Measurements from ENCODE around the gene ITGAL.

ITGAL gene

GRCh38 chr16:30533146-30533522 is 60.6 kb downstream of the ITGAL start:
- Histone ChIP-seq H3K9ac (ENCODE audit: low read length) (no peak overlapping the region), H3K9me2 (replicated peaks; ENCODE audit: insufficient read depth, low read length) (no peaks in the 10 kb centered on the region), H3K27ac (ENCODE audit: low read length) (no peak overlapping the region), H3K4me3 (ENCODE audit: low read length) (no peak overlapping the region), H3K79me2 (ENCODE audit: low read length) (peaks cover 33% of the 10 kb centered on the region), H3K9me3 (replicated peaks; ENCODE audit: insufficient read depth, low read length) (no peaks in the 10 kb centered on the region), H3K4me2 (ENCODE audit: low read depth, low read length) (peak overlapping the region; percentile 88; the same call in 1 of the 2 replicates), H3K36me3 (replicated peaks; ENCODE audit: insufficient read depth, low read length) (no peaks in the 10 kb centered on the region), H4K20me1 (ENCODE audit: insufficient read depth, low read length) (no peaks in the 10 kb centered on the region), H3K27me3 (replicated peaks; ENCODE audit: insufficient read depth, low read length) (no peaks in the 10 kb centered on the region), H3K4me1 (ENCODE audit: low read length) (peaks cover 15% of the 10 kb centered on the region), H2AFZ (ENCODE audit: low read length) (no peak overlapping the region), H3F3A (ENCODE audit: insufficient read depth, low read length) (peaks cover 4% of the 10 kb centered on the region)
- TF ChIP-seq, protein P1, sequence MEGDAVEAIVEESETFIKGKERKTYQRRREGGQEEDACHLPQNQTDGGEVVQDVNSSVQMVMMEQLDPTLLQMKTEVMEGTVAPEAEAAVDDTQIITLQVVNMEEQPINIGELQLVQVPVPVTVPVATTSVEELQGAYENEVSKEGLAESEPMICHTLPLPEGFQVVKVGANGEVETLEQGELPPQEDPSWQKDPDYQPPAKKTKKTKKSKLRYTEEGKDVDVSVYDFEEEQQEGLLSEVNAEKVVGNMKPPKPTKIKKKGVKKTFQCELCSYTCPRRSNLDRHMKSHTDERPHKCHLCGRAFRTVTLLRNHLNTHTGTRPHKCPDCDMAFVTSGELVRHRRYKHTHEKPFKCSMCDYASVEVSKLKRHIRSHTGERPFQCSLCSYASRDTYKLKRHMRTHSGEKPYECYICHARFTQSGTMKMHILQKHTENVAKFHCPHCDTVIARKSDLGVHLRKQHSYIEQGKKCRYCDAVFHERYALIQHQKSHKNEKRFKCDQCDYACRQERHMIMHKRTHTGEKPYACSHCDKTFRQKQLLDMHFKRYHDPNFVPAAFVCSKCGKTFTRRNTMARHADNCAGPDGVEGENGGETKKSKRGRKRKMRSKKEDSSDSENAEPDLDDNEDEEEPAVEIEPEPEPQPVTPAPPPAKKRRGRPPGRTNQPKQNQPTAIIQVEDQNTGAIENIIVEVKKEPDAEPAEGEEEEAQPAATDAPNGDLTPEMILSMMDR (IDR thresholded peaks at IDR 0.05; ENCODE audit: low read length), result no peak
- TF ChIP-seq EZH2phosphoT487 (IDR thresholded peaks at IDR 0.05; ENCODE audit: low read length), result no peak
- no peak for TF ChIP-seq EZH2 (optimal IDR thresholded peaks at IDR 0.05; ENCODE audit: low read depth, low read length)
- no peak for DNase-seq

DNA sequence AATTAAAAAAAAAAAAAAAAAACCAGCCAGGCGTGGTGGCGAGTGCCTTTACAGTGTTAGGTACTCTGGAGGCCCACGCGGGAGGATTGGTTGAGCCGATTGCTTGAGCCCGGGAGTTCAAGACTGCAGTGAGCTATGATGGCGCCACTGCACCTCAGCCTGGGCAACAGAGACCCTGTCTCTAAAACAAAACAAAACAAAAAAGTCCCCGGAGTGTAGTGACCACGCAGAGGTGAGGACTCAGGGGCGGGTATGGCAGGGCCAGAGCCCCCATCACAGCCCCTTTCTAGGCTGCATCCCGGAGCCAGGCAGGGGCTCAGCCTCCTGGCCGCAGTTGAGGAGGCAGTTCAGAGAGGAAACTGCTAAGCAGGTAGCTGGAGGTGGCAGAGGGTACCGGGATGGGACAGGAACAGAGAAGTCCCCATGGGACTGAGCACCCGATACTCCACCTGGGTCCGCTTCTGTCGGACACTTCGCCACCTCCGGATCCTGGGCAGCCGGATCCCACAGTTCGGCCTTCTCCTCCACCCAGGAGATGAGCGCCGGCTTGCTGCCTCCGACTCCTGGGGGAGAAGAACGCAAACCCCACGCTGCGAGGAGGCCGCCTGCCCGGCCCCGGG is 61.3 kb downstream of the ITGAL start:
- DNase-seq, result peak; percentile 19
- H3K4me1 ChIP-seq (ENCODE audit: low read length), result peaks cover 10% of the 10 kb centered on the region

GRCh38 chr16:30534368-30535105 is 62.0 kb downstream of the ITGAL start, which contains the start of gene ZNF747:
ZNF747 (minus strand) TSS chr16:30534858; CDS start chr16:30534679, 179 bp downstream.
- H3K27ac ChIP-seq (ENCODE audit: low read length), result peak within 1 kb of the TSS; percentile 76
- DNase-seq, result peak; percentile 92

More for the DNA sequence above, 61.3 kb downstream of the ITGAL start:
- Histone ChIP-seq H3K9me3 (replicated peaks; ENCODE audit: insufficient read depth, low read length) (no peaks in the 10 kb centered on the region), H3K36me3 (replicated peaks; ENCODE audit: insufficient read depth, low read length) (no peaks in the 10 kb centered on the region), H3K27ac (ENCODE audit: low read length) (peak overlapping the region; percentile 76), H3K79me2 (ENCODE audit: low read length) (peaks cover 33% of the 10 kb centered on the region), H3F3A (ENCODE audit: insufficient read depth, low read length) (no peaks in the 10 kb centered on the region), H3K9me2 (replicated peaks; ENCODE audit: insufficient read depth, low read length) (no peaks in the 10 kb centered on the region), H3K4me3 (ENCODE audit: low read length) (peak overlapping the region; percentile 67), H4K20me1 (ENCODE audit: insufficient read depth, low read length) (no peaks in the 10 kb centered on the region), H3K9ac (ENCODE audit: low read length) (peak overlapping the region; percentile 98), H3K27me3 (replicated peaks; ENCODE audit: insufficient read depth, low read length) (no peaks in the 10 kb centered on the region), H2AFZ (ENCODE audit: low read length) (peak overlapping the region; percentile 89), H3K4me2 (ENCODE audit: low read depth, low read length) (peak overlapping the region; percentile 88)
- TF ChIP-seq EZH2phosphoT487 (IDR thresholded peaks at IDR 0.05; ENCODE audit: low read length) (no peak), EZH2 (optimal IDR thresholded peaks at IDR 0.05; ENCODE audit: low read depth, low read length) (no peak)
- TF ChIP-seq, protein P1 (IDR thresholded peaks at IDR 0.05; ENCODE audit: low read length), result no peak

More at GRCh38 chr16:30534368-30535105, 62.0 kb downstream of the ITGAL start, which contains the start of gene ZNF747:
- peak within 1 kb of the TSS; percentile 89 for H2AFZ ChIP-seq (ENCODE audit: low read length)
- H3K27me3 ChIP-seq (replicated peaks; ENCODE audit: insufficient read depth, low read length), result no peaks in the 10 kb centered on the region
- H3K4me2 ChIP-seq (ENCODE audit: low read depth, low read length), result peak within 1 kb of the TSS; percentile 88
- H3K36me3 ChIP-seq (replicated peaks; ENCODE audit: insufficient read depth, low read length), result no peaks in the 10 kb centered on the region
- peaks cover 33% of the 10 kb centered on the region for H3K79me2 ChIP-seq (ENCODE audit: low read length)
- H3K9ac ChIP-seq (ENCODE audit: low read length), result peak within 1 kb of the TSS; percentile 98
- no peaks in the 10 kb centered on the region for H3K9me3 ChIP-seq (replicated peaks; ENCODE audit: insufficient read depth, low read length)
- TF ChIP-seq, protein P1 (IDR thresholded peaks at IDR 0.05; ENCODE audit: low read length), result 0 out of 2 replicates have a peak, but pooled peaks have one; percentile 12
- no peak for TF ChIP-seq EZH2phosphoT487 (IDR thresholded peaks at IDR 0.05; ENCODE audit: low read length)
- peak within 1 kb of the TSS; percentile 67 for H3K4me3 ChIP-seq (ENCODE audit: low read length)
- peaks cover 6% of the 10 kb centered on the region; the same call in 1 of the 2 replicates for H3K4me1 ChIP-seq (ENCODE audit: low read length)
- H4K20me1 ChIP-seq (ENCODE audit: insufficient read depth, low read length), result no peaks in the 10 kb centered on the region
- H3K9me2 ChIP-seq (replicated peaks; ENCODE audit: insufficient read depth, low read length), result no peaks in the 10 kb centered on the region
- H3F3A ChIP-seq (ENCODE audit: insufficient read depth, low read length), result no peaks in the 10 kb centered on the region

Measured in MM.1S (cell line).